Neural cell (in vitro differentiated cells): ENCODE results near the gene MICAL2. TPM values are rescaled to one million over a fixed set of nuclear protein-coding genes. Genes with fewer than 3 reads are reported as not detected.

Experiments used
- H2AFZ ChIP-seq: fragments of 200-600, 300-800 bp; sonication (generic), shearing (Covaris generic); 2 replicates; pipeline ENCODE4 v1.6.0; 2014; ENCODE audit warnings: low read depth, mild to moderate bottlenecking, antibody characterized with exemption, low read length, moderate library complexity
- H3F3A ChIP-seq: fragments of 200-600 bp; shearing (Covaris generic); 2 replicates; pipeline ENCODE4 v1.6.1; 2016; ENCODE audit warnings: mild to moderate bottlenecking, moderate library complexity, mixed read lengths, antibody characterized with exemption, low read length; ENCODE audit not compliant: insufficient read depth, poor library complexity, severe bottlenecking
- H3K27ac ChIP-seq: fragments of 200-600, 300-800 bp; sonication (generic), shearing (Covaris generic); 2 replicates; pipeline ENCODE4 v1.5.1; 2014; ENCODE audit warnings: mild to moderate bottlenecking, low read length, moderate library complexity
- H3K27me3 ChIP-seq: fragments of 300-800, 200-600 bp; sonication (generic), shearing (Covaris generic); 2 replicates; pipeline ENCODE4 v1.6.0; 2014; ENCODE audit warnings: mild to moderate bottlenecking, low read depth, low read length, moderate library complexity; ENCODE audit not compliant: insufficient read depth
- H3K36me3 ChIP-seq: fragments of 300-800, 200-600 bp; sonication (generic), shearing (Covaris generic); 2 replicates; pipeline ENCODE4 v1.5.1; 2014; ENCODE audit warnings: mild to moderate bottlenecking, antibody characterized with exemption, low read length, moderate library complexity; ENCODE audit not compliant: insufficient read depth
- H3K4me2 ChIP-seq: fragments of 300-800, 200-600 bp; sonication (generic), shearing (Covaris generic); 2 replicates; pipeline ENCODE4 v1.6.0; 2014; ENCODE audit warnings: mild to moderate bottlenecking, low read length
- H3K4me3 ChIP-seq: fragments of 300-800, 200-600 bp; sonication (generic), shearing (Covaris generic); 2 replicates; pipeline ENCODE4 v1.5.1; 2014; ENCODE audit warnings: mild to moderate bottlenecking, low read length, moderate library complexity
- H3K79me2 ChIP-seq: fragments of 200-600 bp; shearing (Covaris generic); replicated peaks from 2 replicates; pipeline ENCODE4 v1.6.0; 2014; ENCODE audit warnings: mild to moderate bottlenecking, low read length, moderate library complexity; ENCODE audit not compliant: insufficient read depth
- H3K9ac ChIP-seq: fragments of 300-800, 200-600 bp; sonication (generic), shearing (Covaris generic); 2 replicates; pipeline ENCODE4 v1.6.1; 2016; ENCODE audit warnings: mild to moderate bottlenecking, low read length, mixed read lengths
- H3K9me2 ChIP-seq: fragments of 200-600 bp; shearing (Covaris generic); 2 replicates; pipeline ENCODE4 v1.6.1; 2016; ENCODE audit warnings: mild to moderate bottlenecking, low read length, mixed read lengths; ENCODE audit not compliant: insufficient read depth
- H3K9me3 ChIP-seq: fragments of 200-600, 300-800 bp; sonication (generic), shearing (Covaris generic); 2 replicates; pipeline ENCODE4 v1.6.1; 2016; ENCODE audit warnings: mild to moderate bottlenecking, mixed run types, low read length, moderate library complexity, mixed read lengths
- H4K20me1 ChIP-seq: fragments of 200-600 bp; shearing (Covaris generic); 2 replicates; pipeline ENCODE4 v1.6.1; 2016; ENCODE audit warnings: mild to moderate bottlenecking, mixed run types; ENCODE audit not compliant: insufficient read depth
- EP300 ChIP-seq: fragments of 450-650 bp; conservative IDR thresholded peaks from 2 replicates; pipeline ENCODE4 v1.6.1; 2014; ENCODE audit warnings: antibody characterized with exemption, mild to moderate bottlenecking, moderate library complexity; ENCODE audit not compliant: poor library complexity, severe bottlenecking
- EZH2 ChIP-seq: fragments of 200-600, 300-800 bp; shearing (Covaris generic), sonication (generic); IDR thresholded peaks from 2 replicates; pipeline ENCODE4 v1.6.1; 2014; ENCODE audit warnings: antibody characterized with exemption, low read length, borderline replicate concordance, mild to moderate bottlenecking; ENCODE audit not compliant: insufficient read depth, poor library complexity, severe bottlenecking
- MXI1 ChIP-seq: fragments of 450-650 bp; conservative IDR thresholded peaks from 2 replicates; pipeline ENCODE4 v1.6.1; 2014; ENCODE audit warnings: antibody characterized with exemption, mild to moderate bottlenecking; ENCODE audit not compliant: poor library complexity, severe bottlenecking
- POLR2AphosphoS5 ChIP-seq: IDR thresholded peaks from 2 replicates; pipeline ENCODE4 v1.6.1; 2012
- RAD21 ChIP-seq: fragments of 450-650 bp; conservative IDR thresholded peaks from 2 replicates; pipeline ENCODE4 v1.6.1; 2014; ENCODE audit warnings: antibody characterized with exemption, mild to moderate bottlenecking, moderate library complexity
- SMC3 ChIP-seq: fragments of 450-650 bp; conservative IDR thresholded peaks from 2 replicates; pipeline ENCODE4 v1.6.1; 2014; ENCODE audit warnings: antibody characterized with exemption, mild to moderate bottlenecking, moderate library complexity; ENCODE audit not compliant: poor library complexity
- TAF1 ChIP-seq: IDR thresholded peaks from 2 replicates; pipeline ENCODE4 v1.6.1; 2012; ENCODE audit warnings: low read depth
- polyA plus RNA-seq: library from polyadenylated mRNA; depleted of rRNA; stranded (reverse); fragments of >200 nt; gene quantifications from 2 replicates; pipeline ENCODE4 v1.2.3, GENCODE V29; 2014
- TF ChIP-seq, protein P1 (sequence below): IDR thresholded peaks from 2 replicates; pipeline ENCODE4 v1.6.1; 2012; ENCODE audit warnings: borderline replicate concordance
- TF ChIP-seq, protein P2 (sequence below): fragments of 450-650 bp; IDR thresholded peaks from 2 replicates; pipeline ENCODE4 v1.5.1; 2014; ENCODE audit warnings: antibody characterized with exemption, mild to moderate bottlenecking, moderate library complexity; ENCODE audit not compliant: poor library complexity, severe bottlenecking

MICAL2 gene
- polyA plus RNA-seq, 1 donor from 2014 or later: 2.2 TPM

DNA sequence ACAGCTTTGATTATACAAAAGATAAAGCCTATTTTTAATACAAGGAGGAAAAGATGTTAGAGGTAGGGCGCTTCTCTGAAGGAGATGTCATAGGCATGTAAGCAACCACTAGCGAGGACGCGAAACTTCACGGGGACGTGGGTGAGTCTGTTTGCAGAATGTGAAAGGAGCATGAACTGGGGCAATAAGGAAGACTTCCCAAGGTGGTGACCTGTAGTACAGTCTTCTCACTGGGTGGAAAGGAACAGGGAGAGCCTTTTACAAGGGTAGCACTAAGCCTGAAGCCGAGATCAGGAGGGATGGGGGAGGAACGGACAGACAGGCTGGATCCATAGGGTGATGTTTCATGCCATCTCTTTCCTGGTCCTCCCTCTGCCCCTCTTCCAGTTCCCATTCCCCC lies 10.0 kb upstream of the MICAL2 start:
- H3K27ac ChIP-seq: no peak overlapping the region

DNA sequence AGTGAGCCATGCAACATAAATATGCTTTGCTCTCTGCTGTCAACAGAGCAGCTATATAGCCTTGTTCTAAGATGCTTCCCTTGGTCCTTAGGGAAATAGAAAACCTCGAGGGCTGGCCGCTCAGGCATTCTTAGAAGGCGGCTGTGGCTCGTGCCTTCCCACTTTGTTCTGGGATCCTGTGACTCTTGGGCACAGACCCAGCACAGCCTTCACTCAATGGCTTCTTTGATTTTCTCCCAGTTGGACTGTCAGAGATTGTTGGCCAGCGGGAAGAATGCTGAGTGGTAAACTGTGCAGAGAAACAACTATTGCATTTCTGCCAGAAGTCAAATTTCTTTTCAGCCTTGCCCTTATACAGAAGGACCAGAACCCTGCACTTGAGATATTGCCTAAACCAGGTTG lies 9.5 kb upstream of the MICAL2 start:
- H3K27me3 ChIP-seq: no peaks in the 10 kb centered on the region
- H3K36me3 ChIP-seq: no peaks in the 10 kb centered on the region
- no peak overlapping the region for H3K4me2 ChIP-seq
- no peaks in the 10 kb centered on the region for H3K9me2 ChIP-seq
- TF ChIP-seq EZH2: no peak
- no peak for TF ChIP-seq MXI1
- TF ChIP-seq RAD21: no peak
- TF ChIP-seq, protein P1, sequence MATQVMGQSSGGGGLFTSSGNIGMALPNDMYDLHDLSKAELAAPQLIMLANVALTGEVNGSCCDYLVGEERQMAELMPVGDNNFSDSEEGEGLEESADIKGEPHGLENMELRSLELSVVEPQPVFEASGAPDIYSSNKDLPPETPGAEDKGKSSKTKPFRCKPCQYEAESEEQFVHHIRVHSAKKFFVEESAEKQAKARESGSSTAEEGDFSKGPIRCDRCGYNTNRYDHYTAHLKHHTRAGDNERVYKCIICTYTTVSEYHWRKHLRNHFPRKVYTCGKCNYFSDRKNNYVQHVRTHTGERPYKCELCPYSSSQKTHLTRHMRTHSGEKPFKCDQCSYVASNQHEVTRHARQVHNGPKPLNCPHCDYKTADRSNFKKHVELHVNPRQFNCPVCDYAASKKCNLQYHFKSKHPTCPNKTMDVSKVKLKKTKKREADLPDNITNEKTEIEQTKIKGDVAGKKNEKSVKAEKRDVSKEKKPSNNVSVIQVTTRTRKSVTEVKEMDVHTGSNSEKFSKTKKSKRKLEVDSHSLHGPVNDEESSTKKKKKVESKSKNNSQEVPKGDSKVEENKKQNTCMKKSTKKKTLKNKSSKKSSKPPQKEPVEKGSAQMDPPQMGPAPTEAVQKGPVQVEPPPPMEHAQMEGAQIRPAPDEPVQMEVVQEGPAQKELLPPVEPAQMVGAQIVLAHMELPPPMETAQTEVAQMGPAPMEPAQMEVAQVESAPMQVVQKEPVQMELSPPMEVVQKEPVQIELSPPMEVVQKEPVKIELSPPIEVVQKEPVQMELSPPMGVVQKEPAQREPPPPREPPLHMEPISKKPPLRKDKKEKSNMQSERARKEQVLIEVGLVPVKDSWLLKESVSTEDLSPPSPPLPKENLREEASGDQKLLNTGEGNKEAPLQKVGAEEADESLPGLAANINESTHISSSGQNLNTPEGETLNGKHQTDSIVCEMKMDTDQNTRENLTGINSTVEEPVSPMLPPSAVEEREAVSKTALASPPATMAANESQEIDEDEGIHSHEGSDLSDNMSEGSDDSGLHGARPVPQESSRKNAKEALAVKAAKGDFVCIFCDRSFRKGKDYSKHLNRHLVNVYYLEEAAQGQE: no peak
- TF ChIP-seq SMC3: no peak
- no peak for TF ChIP-seq TAF1
- TF ChIP-seq, protein P2, sequence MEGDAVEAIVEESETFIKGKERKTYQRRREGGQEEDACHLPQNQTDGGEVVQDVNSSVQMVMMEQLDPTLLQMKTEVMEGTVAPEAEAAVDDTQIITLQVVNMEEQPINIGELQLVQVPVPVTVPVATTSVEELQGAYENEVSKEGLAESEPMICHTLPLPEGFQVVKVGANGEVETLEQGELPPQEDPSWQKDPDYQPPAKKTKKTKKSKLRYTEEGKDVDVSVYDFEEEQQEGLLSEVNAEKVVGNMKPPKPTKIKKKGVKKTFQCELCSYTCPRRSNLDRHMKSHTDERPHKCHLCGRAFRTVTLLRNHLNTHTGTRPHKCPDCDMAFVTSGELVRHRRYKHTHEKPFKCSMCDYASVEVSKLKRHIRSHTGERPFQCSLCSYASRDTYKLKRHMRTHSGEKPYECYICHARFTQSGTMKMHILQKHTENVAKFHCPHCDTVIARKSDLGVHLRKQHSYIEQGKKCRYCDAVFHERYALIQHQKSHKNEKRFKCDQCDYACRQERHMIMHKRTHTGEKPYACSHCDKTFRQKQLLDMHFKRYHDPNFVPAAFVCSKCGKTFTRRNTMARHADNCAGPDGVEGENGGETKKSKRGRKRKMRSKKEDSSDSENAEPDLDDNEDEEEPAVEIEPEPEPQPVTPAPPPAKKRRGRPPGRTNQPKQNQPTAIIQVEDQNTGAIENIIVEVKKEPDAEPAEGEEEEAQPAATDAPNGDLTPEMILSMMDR: no peak
- no peaks in the 10 kb centered on the region for H3K9me3 ChIP-seq
- H3K9ac ChIP-seq: no peak overlapping the region
- H3K27ac ChIP-seq: no peak overlapping the region
- H2AFZ ChIP-seq: no peak overlapping the region
- H3K79me2 ChIP-seq: no peaks in the 10 kb centered on the region
- no peaks in the 10 kb centered on the region for H3F3A ChIP-seq
- H4K20me1 ChIP-seq: no peaks in the 10 kb centered on the region
- H3K4me3 ChIP-seq: no peak overlapping the region

More for the DNA sequence above, 10.0 kb upstream of the MICAL2 start:
- H3K4me3 ChIP-seq: no peak overlapping the region
- no peak overlapping the region for H2AFZ ChIP-seq
- H3K36me3 ChIP-seq: no peaks in the 10 kb centered on the region
- TF ChIP-seq RAD21 (no peak), SMC3 (no peak)
- no peak overlapping the region for H3K4me2 ChIP-seq
- H3K9me2 ChIP-seq: no peaks in the 10 kb centered on the region
- no peaks in the 10 kb centered on the region for H3K9me3 ChIP-seq
- no peak overlapping the region for H3K9ac ChIP-seq
- H3K27me3 ChIP-seq: no peaks in the 10 kb centered on the region
- no peaks in the 10 kb centered on the region for H4K20me1 ChIP-seq
- H3F3A ChIP-seq: no peaks in the 10 kb centered on the region
- H3K79me2 ChIP-seq: no peaks in the 10 kb centered on the region

DNA sequence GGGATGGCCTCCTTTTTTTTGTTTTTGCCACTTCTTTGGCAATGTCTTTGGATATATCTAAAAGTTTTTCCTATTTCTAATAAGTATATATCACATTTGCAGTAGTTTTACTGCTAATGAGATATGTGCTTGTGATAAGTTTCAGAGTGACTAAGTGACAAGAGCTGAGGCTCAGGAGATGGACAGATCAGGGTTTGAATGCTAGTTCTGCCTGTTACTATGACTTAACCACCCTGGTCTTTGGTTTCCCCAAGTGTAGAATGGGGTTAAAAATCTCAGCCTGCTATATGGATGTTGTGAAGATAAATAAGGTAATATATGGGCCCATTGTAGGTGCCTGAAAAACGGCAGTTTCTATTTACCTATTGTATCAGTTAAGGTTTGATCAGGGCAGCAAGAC lies 9.1 kb upstream of the MICAL2 start:
- Histone ChIP-seq H3K4me2 (no peak overlapping the region), H3F3A (no peaks in the 10 kb centered on the region), H3K9me3 (no peaks in the 10 kb centered on the region), H3K4me3 (no peak overlapping the region), H3K9ac (no peak overlapping the region), H2AFZ (no peak overlapping the region), H3K9me2 (no peaks in the 10 kb centered on the region), H3K27me3 (no peaks in the 10 kb centered on the region), H4K20me1 (no peaks in the 10 kb centered on the region), H3K27ac (no peak overlapping the region), H3K36me3 (no peaks in the 10 kb centered on the region), H3K79me2 (no peaks in the 10 kb centered on the region)
- TF ChIP-seq RAD21 (no peak), TAF1 (no peak), POLR2AphosphoS5 (no peak), EP300 (no peak), SMC3 (no peak), EZH2 (no peak)
